GM12892 (cell line): ENCODE measurements around the gene RPP30.
"Not testable (repeated sequence)": the region's sequence is repeated elsewhere in the genome, so short reads cannot be mapped to it uniquely, and the experiment has no call there.

Experiments
- POLR2A ChIP-seq: IDR thresholded peaks from 2 replicates; pipeline ENCODE4 v1.6.1; 2011; ENCODE audit warnings: low read depth, low read length, control low read depth
- POLR2AphosphoS5 ChIP-seq: IDR thresholded peaks from 2 replicates; pipeline ENCODE4 v1.6.1; 2011; ENCODE audit warnings: low read depth, low read length, control low read depth
- TAF1 ChIP-seq: IDR thresholded peaks from 2 replicates; pipeline ENCODE4 v1.6.1; 2011; ENCODE audit warnings: low read depth, mild to moderate bottlenecking, control low read depth, low read length, borderline replicate concordance

GRCh38 chr10:90942980-90943379 is 71.2 kb downstream of the RPP30 start:
- not testable (repeated sequence) for TF ChIP-seq POLR2A, POLR2AphosphoS5, TAF1
